NCI-H345 treated with DMSO at 0.1 percent for 48 hours (cell line): ENCODE results near the gene TJP2.

Experiments used
- DNase-seq: peaks from one replicate; lab custom pipeline; 2025; ENCODE audit not compliant: unreplicated experiment; lab: John Stamatoyannopoulos, UW

TJP2 gene

GRCh38 chr9:69190086-69190862 lies 16.2 kb downstream of the TJP2 start:
- no peak for DNase-seq

- DNase-seq = no peak
Measured at GRCh38 chr9:69190863-69191181, 16.7 kb downstream of the TJP2 start.

GRCh38 chr9:69191231-69191630 lies 17.2 kb downstream of the TJP2 start:
- no peak for DNase-seq

GRCh38 chr9:69192214-69192613 lies 18.1 kb downstream of the TJP2 start:
- no peak for DNase-seq

GRCh38 chr9:69193685-69194032 lies 19.6 kb downstream of the TJP2 start:
- DNase-seq = no peak

- no peak for DNase-seq
Measured at GRCh38 chr9:69194702-69195418, 20.8 kb downstream of the TJP2 start.

- no peak for DNase-seq
Measured at GRCh38 chr9:69195668-69196067, 21.6 kb downstream of the TJP2 start.

GRCh38 chr9:69197687-69198086 lies 23.6 kb downstream of the TJP2 start:
- DNase-seq = no peak

GRCh38 chr9:69198521-69199220 lies 24.6 kb downstream of the TJP2 start:
- DNase-seq = no peak

- no peak for DNase-seq
Measured at GRCh38 chr9:69199769-69200470, 25.8 kb downstream of the TJP2 start.

GRCh38 chr9:69202556-69202955 lies 28.5 kb downstream of the TJP2 start:
- DNase-seq = no peak

- no peak for DNase-seq
Measured at GRCh38 chr9:69204326-69204725, 30.2 kb downstream of the TJP2 start.

GRCh38 chr9:69204849-69205248 lies 30.8 kb downstream of the TJP2 start:
- DNase-seq = no peak

- no peak for DNase-seq
Measured at GRCh38 chr9:69206047-69206446, 32.0 kb downstream of the TJP2 start.

GRCh38 chr9:69207503-69207902 lies 33.4 kb downstream of the TJP2 start:
- no peak for DNase-seq

- no peak for DNase-seq
Measured at GRCh38 chr9:69211424-69212036, 37.5 kb downstream of the TJP2 start.

- no peak for DNase-seq
Measured at GRCh38 chr9:69213647-69214046, 39.6 kb downstream of the TJP2 start.

GRCh38 chr9:69214939-69215338 lies 40.9 kb downstream of the TJP2 start:
- no peak for DNase-seq

GRCh38 chr9:69215774-69216485 lies 41.9 kb downstream of the TJP2 start:
- no peak for DNase-seq

- DNase-seq = peak; percentile 11
Measured at GRCh38 chr9:69218166-69218565, 44.1 kb downstream of the TJP2 start.

- DNase-seq = no peak
Measured at GRCh38 chr9:69221036-69221435, 47.0 kb downstream of the TJP2 start.
